Stimulated activated CD8-positive, alpha-beta memory T cell treated with anti-CD3 and anti-CD28 coated beads, Interleukin-4, amount 100 ng/mL, for 24 hours (primary cell): ENCODE results near the gene TXNRD1.
A peak's percentile ranks its signal among the peaks of the same experiment; 100 is the strongest.
"Not testable (repeated sequence)": the region's sequence is repeated elsewhere in the genome, so short reads cannot be mapped to it uniquely, and the experiment has no call there.

Experiments
- DNase-seq: peaks from one replicate; pipeline ENCODE4 v3.0.0-alpha.2; 2020; ENCODE audit warnings: low read depth

TXNRD1 gene

DNA sequence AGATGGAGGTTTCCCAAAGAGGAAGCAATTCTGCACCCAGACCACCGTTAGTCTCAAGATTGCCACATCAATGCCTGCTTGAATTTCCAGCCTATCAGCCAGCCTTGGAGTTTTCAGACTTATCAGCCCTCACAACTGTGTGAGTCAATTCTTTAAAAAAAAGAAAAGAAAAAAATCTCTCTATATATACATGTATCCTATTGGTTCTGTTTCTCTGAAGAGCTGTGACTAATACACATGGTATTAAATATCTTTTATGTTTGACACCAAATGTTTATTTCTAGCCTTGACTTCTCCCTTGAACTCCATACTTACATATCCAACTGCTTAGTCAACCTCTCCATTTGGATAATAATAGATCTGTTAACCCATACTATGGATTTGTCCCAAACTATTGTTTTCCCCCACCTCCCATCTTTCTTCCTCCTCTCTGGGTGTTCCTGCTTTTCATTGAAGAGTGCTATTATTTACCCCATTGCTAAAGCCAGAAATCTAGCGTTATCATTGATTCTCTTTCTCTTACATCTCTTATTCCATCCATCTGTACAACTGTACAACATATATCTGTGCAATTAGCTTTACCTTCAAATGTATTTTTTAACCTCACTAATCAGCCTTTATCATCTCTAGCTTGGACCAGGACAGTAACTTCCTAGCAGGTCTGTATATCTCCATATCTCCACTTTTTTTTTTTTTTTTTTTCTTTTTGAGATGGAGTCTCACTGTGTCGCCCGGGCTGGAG lies 65.3 kb downstream of the TXNRD1 start:
- DNase-seq, result no peak

DNA sequence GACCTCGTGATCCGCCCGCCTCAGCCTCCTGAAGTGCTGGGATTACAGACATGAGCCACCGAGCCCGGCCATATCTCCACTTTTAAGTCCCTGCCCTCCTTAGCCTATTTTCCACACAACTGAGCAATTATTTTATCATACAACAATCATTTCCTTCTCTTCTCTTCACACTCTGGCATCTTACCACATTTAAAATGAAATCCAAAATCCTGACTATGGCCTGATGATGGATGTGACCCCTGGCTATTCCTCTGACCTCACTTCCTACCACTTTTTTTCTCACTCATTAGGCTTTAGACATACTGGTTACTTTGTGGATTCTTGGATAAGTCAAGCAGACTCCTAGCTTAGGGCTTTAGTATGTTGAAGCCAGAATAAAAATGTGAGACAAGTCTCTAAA lies 66.1 kb downstream of the TXNRD1 start:
- no peak for DNase-seq

DNA sequence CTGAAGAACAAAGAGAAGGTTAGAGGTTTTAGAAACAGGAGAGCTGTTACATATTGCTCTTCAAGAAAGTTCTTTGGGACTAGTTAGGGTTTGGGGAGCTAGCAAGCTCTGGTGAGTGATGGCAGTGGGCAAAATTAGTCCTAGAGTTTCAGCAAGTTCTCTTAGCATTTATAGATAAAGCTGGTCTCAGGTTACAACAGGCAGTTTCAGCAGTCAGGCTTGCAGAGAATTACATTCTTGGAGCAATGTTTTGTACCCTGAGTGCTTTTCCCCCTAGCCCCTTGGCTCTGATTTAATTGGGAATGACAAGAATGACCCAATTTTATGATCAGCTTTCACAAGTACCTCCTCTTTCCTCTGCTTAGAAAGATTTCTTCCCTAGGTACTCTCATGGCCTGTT lies 66.5 kb downstream of the TXNRD1 start:
- no peak for DNase-seq

DNA sequence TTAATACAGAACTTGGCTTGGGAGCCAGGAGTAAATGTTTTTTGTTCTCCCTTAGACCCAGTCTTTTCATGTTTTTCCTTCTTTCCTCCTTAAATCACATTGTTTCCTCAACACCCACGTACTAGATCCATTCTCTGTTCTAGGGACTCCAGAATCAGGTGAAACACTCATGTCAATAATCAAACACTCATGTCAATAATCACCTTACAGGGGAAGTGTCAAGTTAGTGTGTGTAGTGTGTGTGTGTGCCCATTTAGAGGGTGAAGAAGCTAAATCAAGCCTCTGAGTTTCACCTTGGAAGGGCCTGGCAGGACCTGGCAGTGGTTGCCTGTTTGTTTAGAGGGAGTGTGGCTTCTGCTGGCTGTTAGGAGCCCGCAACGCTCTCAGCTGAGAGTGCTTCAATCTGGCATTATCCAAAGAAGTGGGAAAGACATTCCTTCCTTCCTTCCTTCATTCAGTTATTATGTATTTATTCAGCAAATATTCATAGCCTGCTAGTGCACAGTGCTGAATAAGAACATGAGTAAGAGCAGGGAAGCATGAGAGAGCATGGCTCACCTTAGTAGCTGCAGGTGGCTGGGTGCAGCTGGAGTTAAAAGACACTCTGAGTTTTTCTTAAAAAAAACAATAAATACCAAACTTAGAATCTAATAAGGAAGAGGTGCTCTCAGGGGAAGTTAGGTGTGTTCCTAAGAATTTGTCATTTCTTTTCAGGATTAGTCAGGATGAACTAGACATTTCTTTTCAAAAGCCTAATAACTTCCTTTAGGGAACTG lies 70.3 kb downstream of the TXNRD1 start:
- DNase-seq, result no peak

DNA sequence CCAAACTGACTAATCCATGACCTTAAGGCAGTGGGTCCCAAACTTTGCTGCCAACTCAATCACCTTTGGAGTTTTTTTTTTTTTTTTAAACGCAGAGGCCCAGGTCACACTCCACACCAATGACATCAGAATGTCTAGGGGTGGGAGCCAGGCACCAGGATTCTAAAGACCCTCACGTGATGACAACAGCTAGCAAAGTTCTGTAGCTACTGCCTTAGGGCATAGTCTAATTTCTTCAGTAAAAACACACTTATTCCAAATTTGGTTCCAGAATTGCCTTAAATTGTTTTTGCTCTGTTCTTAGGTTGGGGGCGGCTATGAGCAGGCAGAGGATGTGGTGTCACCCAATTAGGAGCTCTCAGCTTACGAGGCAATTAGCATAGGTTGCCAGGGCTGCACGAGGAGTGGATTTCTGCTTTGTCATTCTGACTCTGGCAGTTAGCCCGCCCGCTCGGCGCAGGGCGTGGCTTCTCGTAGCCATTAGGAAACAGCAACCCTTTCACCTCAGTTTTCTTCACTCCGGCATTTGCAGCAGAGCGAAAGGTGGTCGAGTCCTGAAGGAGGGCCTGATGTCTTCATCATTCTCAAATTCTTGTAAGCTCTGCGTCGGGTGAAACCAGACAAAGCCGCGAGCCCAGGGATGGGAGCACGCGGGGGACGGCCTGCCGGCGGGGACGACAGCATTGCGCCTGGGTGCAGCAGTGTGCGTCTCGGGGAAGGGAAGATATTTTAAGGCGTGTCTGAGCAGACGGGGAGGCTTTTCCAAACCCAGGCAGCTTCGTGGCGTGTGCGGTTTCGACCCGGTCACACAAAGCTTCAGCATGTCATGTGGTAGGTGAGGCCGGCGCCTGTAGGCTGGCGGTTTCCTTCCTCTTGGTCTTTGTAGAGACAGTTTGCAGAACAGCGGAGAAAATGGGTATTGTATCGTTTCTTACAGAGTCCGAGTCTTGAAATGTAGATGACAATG lies 71.2 kb downstream of the TXNRD1 start:
- DNase-seq, result peak; percentile 84

DNA sequence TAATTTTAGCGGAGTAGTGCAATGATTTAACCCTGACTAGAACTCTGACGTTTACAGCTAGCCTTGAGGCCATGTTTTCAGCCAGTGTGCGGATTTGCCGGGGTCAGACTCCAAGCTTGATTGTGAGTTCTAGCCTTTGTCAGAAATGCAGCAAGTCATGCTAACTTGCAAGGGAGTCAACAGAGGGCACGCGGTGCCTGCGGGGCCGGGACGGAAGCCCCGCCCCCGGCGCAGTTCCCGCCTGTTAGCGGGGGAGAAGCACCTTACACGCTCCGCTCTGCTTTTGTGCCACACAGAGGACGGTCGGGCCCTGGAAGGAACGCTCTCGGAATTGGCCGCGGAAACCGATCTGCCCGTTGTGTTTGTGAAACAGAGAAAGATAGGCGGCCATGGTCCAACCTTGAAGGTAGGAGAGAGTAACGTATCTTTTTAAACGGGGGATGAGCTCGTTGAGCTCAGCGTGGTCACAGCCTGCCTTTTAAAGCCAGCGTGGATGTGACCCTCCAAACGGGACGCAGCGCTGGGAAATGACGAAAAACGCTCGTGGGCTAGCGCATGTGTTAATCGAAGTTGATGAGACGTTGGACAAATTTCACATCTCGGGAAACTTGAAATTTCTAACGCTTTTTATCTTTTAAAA lies 73.2 kb downstream of the TXNRD1 start:
- peak; percentile 76 for DNase-seq

DNA sequence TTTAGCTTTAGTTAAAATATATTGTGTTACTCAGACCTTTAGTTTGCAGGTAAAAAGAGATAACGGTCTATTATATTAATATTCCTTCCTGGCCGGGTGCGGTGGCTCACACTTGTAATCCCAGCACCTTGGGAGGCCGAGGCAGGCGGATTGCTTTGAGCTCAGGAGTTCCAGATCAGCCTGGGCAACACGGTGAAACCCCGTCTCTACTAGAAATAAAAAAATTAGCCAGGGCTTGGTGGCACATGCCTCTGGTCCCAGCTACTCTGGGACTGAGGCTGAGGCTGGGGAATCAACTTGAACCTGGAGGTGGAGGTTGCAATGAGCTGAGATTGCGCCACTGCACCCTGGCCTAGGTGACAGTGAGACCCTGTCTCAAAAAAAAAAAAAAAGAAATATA lies 74.7 kb downstream of the TXNRD1 start:
- no peak for DNase-seq

DNA sequence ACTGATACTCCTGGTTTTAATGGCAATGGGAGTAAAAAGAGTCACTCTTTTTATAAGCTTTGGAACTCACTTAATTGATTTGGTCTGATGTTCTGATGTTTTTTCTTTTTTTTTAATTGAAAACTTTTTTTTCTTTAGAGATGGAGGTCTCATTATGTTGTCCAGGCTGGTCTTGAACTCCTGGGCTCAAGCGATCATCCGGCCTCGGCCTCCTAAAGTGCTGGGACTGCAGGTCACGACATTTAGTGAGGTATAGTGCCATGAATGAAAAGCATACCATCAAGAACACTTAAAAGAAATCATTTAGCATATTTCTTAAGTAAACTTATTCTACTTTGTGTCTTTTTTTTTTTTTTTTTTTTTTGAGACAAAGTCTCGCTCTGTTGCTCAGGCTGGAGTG lies 75.3 kb downstream of the TXNRD1 start:
- no peak for DNase-seq

DNA sequence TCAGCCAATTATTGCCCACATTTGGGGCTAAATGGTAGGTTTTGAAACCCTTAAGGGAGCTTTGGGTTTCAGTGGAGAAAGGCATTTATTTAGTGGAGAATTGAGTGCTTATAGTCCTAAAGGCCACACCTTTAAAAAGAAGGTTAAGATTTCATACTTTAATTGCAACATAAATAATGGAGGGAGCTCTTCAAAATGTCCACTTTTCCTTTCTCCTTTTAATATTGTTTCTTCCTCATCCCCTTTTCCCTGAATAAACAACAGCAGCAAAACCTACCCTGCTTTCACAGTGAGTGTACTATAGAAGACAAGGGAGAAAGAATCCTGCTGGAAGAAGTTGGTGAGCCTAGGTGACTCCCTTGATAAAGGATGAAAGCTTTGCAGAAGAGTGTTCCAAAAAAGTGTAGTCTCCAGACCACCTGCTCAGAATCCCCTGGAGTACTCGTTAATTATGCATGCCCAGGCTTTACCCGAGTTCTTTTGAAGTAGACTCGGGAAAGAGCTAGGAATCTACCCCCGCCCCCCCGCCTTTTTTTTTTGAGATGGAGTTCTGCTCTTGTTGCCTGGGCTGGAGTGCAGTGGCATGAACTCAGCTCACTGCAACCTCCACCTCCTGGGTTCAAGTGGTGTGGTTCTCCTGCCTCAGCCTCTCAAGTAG lies 76.4 kb downstream of the TXNRD1 start:
- no peak for DNase-seq

DNA sequence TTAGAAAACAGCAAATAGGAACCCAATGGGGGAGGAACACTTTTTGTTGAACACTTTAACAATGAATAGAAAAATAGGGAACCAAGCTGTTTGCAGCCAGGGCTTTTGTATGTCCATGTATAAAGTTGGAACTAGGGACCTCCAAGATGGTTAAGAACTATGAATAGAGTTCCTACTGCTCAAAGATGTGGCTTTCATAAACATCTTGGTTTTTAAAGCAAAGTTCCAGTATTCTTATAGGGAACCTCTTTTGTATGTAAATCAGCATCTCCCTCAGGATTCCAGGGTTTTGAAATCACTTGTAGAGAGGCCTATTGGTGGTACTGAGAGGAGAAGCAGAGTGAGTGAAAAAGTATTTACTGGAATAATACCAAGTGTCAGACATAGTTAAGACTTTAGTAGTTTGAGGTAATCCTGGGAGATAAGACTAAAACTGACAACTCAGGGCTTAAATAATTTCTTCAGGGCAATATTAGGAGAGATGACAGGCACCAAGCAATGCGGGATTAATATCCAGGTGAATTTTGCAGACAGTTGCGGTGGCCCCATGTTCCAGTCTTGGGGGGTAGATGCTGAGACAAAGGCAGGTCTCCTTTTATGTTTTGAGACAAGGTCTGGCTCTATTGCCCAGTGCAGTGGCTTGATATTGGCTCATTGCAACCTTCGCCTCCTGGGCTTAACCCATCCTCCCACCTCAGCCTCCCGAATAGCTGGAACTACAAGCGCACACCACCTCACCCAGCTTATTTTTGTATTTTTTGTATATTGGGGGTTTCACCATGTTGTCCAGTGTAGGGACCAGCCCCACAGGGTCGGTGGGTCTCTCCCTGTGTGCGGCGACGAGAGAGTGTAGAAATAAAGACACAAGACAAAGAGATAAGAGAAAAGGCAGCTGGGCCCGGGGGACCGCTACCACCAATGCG lies 77.6 kb downstream of the TXNRD1 start:
- DNase-seq, result no peak

DNA sequence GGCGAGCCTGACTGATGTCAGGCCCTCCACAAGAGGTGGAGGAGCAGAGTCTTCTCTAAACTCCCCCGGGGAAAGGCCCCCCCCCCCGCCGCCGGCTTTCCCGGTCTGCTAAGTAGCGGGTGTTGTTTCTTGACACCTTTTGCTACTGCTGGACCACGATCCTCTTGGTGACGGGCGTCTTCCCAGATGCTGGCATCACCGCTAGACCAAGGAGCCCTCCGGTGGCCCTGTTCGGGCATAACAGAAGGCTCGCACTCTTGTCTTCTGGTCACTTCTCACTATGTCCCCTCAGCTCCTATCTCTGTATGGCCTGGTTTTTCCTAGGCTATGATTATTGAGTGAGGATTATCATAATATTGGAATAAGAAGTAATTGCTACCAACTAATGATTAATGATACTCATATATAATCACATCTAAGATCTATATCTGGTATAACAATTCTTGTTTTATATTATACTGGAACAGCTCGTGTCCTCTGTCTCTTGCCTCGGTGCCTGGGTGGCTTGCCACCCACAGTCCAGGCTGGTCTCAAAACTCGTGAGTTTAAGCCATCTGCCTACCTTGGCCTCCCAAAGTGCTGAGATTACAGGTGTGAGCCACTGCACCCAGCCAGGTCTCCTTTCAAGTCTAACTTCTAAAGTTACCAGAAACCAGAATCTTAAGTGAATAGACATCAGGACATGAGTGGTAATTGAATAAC lies 78.7 kb downstream of the TXNRD1 start:
- DNase-seq, result not testable (repeated sequence)

DNA sequence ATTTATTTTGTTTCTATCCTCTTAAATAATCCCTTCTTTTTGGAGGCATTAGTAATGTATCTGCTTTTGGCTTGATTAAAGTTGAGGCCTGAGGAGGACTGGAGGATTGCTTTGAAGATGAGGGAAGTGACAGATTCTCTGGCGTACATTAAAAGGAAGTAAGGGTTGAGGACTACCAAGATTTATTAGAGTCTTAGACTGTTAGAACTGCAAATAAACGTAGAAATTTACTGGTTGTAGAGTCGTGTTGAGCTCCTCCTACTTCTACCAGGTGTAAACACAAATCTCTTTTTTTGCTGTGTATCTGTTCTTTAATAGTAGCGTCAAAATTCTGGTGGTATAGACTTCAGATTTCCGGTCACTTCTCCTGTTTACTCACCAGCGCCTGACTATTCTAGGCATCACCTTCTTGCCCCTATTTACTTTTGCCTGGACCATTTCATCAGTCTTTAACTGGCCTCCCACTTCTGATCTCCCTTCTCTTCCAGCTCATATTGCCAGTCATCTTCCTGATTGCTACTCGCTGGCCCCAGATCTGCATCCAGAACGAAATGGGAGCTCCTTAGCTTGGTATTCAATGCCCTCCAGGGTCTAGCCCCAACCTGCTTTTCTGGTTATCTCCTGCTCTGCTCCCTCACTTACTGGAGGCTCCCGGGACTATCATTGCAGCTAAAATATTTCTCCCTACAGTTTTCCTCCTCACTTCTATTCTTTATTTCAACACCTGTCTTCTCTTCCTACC lies 79.5 kb downstream of the TXNRD1 start:
- DNase-seq, result no peak

DNA sequence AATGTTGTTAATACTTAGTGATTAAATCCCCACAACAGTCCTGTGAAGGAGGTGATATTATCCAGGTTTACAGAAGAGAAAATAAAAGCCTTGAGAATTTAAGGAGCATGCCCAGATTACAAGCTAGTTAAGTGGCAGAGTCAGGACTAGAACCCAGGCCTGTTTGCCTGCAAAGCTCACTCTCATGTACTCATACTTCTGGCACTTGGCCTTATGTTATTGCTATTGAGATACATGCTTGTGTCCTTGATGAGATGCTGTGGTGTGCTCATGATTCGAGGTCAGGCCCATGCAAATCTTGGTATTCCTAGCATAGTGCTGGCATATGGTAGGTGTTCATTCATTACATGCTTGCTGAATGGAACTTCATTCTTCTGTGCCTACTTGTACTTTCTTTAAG lies 80.4 kb downstream of the TXNRD1 start:
- no peak for DNase-seq

DNA sequence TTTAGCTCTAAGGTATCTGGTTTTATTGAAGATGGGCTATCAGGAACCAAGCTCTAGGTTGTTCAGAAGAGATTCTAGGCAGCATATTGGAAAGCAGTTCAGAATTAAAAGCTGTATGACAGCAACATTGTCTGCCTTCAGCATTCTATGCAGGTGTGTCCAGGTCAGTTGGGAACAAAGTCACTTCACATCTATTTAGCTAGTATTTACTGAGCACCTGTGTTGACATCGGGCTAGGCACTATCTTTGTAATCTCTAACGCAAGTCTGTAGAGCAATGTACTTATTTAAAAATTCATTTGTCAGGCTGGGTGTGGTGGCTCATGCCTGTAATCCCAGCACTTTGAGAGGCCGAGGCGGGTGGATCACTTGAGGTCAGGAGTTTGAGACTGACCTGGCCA lies 81.1 kb downstream of the TXNRD1 start:
- DNase-seq, result no peak

DNA sequence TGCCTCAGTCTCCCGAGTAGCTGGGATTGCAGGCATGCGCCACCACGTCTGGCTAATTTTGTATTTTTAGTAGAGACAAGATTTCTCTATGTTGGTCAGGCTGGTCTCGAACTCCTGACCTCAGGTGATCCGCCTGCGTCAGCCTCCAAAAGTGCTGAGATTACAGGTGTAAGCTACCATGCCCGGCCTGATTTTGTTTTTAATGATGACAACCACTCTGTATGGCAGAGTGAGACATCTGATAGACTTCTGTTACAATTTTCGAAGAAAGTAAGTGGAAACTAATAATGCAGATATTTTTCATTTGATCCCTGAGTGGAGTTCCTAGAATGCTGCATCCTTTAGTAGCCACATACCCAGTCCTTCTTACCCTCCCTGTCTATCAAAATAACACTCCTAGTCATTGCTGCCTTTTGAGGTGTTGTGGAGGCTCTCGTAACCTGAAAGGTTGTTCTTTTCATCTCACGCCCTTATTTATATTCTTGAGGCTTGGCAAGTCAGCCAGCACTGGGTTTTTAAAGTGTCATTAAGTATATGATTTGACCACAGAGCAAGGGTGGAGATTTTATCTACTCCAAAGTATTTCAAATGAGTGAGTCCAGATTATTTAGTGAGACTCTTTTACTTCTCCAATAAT lies 82.0 kb downstream of the TXNRD1 start:
- DNase-seq, result no peak

DNA sequence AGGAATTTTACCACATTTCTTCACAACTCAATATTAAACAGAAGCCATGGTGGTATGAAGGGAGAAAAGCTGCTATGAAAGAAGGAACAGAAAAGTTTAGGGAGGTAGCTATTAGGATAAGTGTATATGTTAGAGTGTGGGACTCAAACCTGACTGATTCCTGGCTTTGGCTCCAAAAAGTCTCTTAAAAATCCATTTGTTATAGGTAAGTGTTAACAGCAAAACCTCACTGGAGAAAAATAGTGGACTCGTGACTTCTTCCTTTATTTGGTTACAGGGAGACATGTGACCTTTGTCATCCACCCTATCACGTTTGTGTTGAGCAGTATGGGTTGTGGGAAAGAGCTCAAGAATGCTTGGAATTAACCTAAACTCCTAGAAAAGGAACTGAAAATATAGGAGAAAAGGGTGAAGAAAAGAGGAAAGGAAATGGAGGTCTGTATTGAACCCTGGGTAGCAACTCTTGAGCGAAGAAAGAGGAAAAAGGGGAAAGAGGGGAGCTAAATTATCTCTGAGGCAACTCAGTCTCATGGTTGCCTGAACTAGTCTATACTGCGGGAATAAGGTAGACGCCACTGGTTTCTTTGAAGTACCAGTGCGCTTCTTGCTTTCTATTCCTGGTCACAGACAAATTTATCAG lies 84.4 kb downstream of the TXNRD1 start:
- DNase-seq, result no peak

DNA sequence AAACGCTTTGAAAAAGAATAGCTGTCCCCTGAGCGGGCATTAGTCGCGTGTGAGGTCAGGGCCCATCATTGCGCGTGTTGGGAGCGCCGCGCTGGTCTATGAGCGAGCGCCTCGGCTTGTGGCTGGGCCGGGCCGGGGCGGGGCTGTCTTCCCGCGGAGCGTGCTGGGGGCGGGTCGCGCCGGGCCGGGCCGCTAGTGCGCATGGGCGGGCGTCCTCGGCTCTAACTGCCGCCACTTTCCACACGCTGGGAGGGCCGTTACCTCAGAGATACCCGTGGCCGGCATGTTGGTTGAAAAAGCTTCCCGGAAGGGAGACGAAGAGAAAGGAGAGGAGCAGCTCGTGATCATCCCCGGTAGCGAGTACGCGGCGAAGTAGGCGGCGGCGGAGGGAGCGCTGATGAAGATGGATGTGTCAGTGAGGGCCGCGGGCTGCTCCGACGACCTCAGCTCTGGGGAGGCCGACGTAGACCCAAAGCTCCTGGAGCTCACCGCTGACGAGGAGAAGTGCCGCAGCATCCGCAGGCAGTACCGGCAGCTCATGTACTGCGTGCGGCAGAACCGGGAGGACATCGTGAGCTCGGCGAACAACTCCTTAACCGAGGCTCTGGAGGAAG lies 88.1 kb downstream of the TXNRD1 start, which contains the start of gene EID3:
Gene EID3 (plus strand): TSS at position 202 of the 614 bp plus-strand sequence. CDS start 196 bp downstream, at position 398.
- DNase-seq, result peak; percentile 89
